Measurements from ENCODE around the gene PIK3R4. TPM values are rescaled to one million over a fixed set of nuclear protein-coding genes. Genes with fewer than 3 reads are reported as not detected.
A peak's percentile ranks its signal among the peaks of the same experiment; 100 is the strongest.

Gene PIK3R4
- 10 to 100 TPM; 18.2 to 21.7 TPM for total RNA-seq

DNA sequence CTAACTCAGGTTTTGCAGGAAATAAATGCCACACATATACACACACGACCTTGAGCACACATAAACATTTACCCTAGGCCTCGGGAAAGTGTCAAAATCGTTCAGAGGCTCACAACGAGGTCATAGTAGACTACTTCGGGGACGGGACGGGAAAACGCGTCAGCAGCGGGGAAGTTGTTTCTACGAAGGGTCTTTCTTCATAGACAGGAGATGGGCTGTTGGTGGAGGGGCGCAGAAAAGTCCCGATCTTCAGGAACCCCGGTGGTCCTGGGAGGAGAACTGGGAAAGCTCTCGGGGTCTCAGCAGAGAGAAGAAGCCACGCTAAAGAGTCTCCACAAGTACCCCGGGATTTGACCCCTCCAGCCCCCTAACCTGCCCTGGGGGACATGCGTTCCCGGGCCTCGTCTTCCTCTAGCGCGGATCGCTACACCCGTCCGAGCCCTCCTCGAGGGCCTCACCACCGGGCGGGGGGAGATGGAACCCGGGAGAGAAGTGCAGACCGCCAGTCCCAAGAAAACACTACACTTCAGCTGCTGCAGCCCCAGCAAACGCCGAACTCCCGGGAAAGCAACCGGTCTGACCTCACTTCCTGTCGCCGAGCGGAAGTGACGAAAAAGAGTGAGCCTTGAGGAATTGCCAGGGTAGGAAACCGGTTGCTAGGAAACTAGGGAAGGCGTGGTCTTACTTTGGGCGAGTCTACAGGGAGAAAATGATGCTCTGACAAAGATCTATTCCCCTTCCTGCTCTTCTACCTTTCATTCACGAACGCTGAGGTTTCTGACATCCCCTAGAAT lies at the start of gene PIK3R4:
Gene PIK3R4 (minus strand): TSS at position 584 of the 794 bp plus-strand sequence. CDS start 1,611 bp downstream, outside the sequence.
- TF ChIP-seq, protein P1, sequence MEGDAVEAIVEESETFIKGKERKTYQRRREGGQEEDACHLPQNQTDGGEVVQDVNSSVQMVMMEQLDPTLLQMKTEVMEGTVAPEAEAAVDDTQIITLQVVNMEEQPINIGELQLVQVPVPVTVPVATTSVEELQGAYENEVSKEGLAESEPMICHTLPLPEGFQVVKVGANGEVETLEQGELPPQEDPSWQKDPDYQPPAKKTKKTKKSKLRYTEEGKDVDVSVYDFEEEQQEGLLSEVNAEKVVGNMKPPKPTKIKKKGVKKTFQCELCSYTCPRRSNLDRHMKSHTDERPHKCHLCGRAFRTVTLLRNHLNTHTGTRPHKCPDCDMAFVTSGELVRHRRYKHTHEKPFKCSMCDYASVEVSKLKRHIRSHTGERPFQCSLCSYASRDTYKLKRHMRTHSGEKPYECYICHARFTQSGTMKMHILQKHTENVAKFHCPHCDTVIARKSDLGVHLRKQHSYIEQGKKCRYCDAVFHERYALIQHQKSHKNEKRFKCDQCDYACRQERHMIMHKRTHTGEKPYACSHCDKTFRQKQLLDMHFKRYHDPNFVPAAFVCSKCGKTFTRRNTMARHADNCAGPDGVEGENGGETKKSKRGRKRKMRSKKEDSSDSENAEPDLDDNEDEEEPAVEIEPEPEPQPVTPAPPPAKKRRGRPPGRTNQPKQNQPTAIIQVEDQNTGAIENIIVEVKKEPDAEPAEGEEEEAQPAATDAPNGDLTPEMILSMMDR (IDR thresholded peaks at IDR 0.05) = no peak
- Histone ChIP-seq H3K9me3 (no peaks in the 10 kb centered on the region), H3K4me3 (peak within 1 kb of the TSS; percentile 68), H3K4me1 (no peaks in the 10 kb centered on the region), H3K27me3 (no peaks in the 10 kb centered on the region), H3K27ac (peak within 1 kb of the TSS; percentile 54), H3K9ac (ENCODE audit: low read depth in 2 of 2, low read length in 2 of 2) (peak within 1 kb of the TSS; percentile 91 to 93), H3K36me3 (no peaks in the 10 kb centered on the region)
- DNase-seq = peak; percentile 99
- intact Hi-C loops (cut with DNase I) = no loop called here

- no peak overlapping the region for H3K4me3 ChIP-seq
- TF ChIP-seq, protein P1 (IDR thresholded peaks at IDR 0.05) = no peak
- no peak overlapping the region for H3K9ac ChIP-seq (ENCODE audit: low read depth in 2 of 2, low read length in 2 of 2)
- H3K27ac ChIP-seq = no peak overlapping the region
- H3K36me3 ChIP-seq = no peaks in the 10 kb centered on the region
- no peaks in the 10 kb centered on the region for H3K27me3 ChIP-seq
- intact Hi-C loops (cut with DNase I) = no loop called here
- no peaks in the 10 kb centered on the region for H3K4me1 ChIP-seq
- no peaks in the 10 kb centered on the region for H3K9me3 ChIP-seq
- DNase-seq = no peak
Observed at GRCh38 chr3:130795396-130795795, 48.8 kb upstream of the PIK3R4 start.

DNA sequence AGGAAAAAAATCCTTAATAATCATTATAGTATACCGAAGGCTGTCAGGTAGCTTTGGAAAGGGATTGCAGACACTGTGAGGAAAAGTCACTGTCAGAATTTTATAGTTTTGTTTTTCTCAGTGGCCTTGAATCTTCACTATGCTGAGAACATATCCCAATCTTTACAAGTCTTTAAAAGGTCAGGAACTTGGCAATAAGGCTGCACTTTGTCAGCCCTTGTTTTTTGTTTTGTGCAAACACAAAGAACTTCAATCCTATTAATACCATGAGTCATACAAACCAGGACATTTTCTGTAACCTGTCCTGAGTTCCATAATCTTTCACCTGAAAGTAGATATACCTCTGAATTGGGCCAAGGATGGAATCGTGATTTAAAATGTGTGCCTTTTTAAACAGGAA lies 45.6 kb upstream of the PIK3R4 start:
- Histone ChIP-seq H3K4me1 (no peaks in the 10 kb centered on the region), H3K9ac (ENCODE audit: low read depth in 2 of 2, low read length in 2 of 2) (no peak overlapping the region), H3K36me3 (no peaks in the 10 kb centered on the region), H3K27me3 (no peaks in the 10 kb centered on the region), H3K4me3 (no peak overlapping the region), H3K27ac (no peak overlapping the region), H3K9me3 (no peaks in the 10 kb centered on the region)
- DNase-seq = no peak
- TF ChIP-seq, protein P1 (IDR thresholded peaks at IDR 0.05) = no peak
- intact Hi-C loops (cut with DNase I) = no loop called here

DNA sequence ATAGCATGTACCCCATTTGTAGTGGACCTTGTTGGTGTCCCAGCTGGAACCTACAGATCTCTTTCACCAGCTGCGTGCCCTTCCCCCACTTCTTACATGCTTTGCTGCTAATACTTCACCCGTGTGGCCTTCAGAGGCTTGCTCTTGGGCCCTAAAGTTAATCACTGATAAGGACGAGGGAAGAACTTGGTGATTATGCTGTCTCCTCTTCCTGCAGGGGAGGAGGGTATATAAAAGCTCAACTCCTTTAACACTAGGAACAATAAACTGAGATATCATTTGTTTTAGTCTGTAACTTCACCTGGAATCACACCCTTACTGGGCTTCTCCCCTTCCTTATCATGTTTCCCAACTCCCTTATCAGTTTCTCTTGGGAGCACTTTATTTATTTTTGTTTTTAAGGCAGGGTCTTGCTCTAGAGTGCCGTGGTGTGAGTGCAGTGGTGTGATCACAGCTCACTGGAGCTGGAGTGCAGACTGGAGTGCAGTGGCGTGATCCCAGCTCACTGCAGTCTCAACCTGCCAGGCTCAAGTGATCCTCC lies 43.2 kb upstream of the PIK3R4 start:
- Histone ChIP-seq H3K27me3 (no peaks in the 10 kb centered on the region), H3K4me3 (no peak overlapping the region), H3K36me3 (no peaks in the 10 kb centered on the region), H3K4me1 (no peaks in the 10 kb centered on the region), H3K9ac (ENCODE audit: low read depth in 2 of 2, low read length in 2 of 2) (no peak overlapping the region), H3K27ac (peak overlapping the region; percentile 70), H3K9me3 (no peaks in the 10 kb centered on the region)
- DNase-seq = peak; percentile 65
- intact Hi-C loops (cut with DNase I) = no loop called here
- TF ChIP-seq, protein P1 (IDR thresholded peaks at IDR 0.05) = no peak

- no peak overlapping the region for H3K27ac ChIP-seq
- no peaks in the 10 kb centered on the region for H3K4me1 ChIP-seq
- no peaks in the 10 kb centered on the region for H3K27me3 ChIP-seq
- intact Hi-C loops (cut with DNase I) = no loop called here
- no peak for DNase-seq
- no peaks in the 10 kb centered on the region for H3K36me3 ChIP-seq
- no peaks in the 10 kb centered on the region for H3K9me3 ChIP-seq
- no peak overlapping the region for H3K9ac ChIP-seq (ENCODE audit: low read depth in 2 of 2, low read length in 2 of 2)
- no peak overlapping the region for H3K4me3 ChIP-seq
- TF ChIP-seq, protein P1 (IDR thresholded peaks at IDR 0.05) = no peak
Observed at GRCh38 chr3:130787422-130788068, 40.9 kb upstream of the PIK3R4 start.

All from colonic mucosa (tissue), 4 donors.